ENCODE data around the gene SNX11. TPM values are rescaled to one million over a fixed set of nuclear protein-coding genes. Genes with fewer than 3 reads are reported as not detected.
A peak's percentile ranks its signal among the peaks of the same experiment; 100 is the strongest.

The SNX11 gene
- polyA plus RNA-seq, 1 donor from 2014 or later, result 29.0 TPM

GRCh38 chr17:48148029-48148770 is 40.6 kb downstream of the SNX11 start:
- Histone ChIP-seq H2AFZ (ENCODE audit: low read depth, low read length) (no peak overlapping the region), H3K27ac (ENCODE audit: low read length) (peak overlapping the region; percentile 84), H4K20me1 (ENCODE audit: insufficient read depth) (no peaks in the 10 kb centered on the region), H3K9me2 (ENCODE audit: insufficient read depth, low read length) (no peaks in the 10 kb centered on the region), H3K36me3 (ENCODE audit: insufficient read depth, low read length) (no peaks in the 10 kb centered on the region), H3K4me3 (ENCODE audit: low read length) (peak overlapping the region; percentile 51), H3K4me2 (ENCODE audit: low read length) (peak overlapping the region; percentile 53), H3F3A (ENCODE audit: insufficient read depth, low read length, poor library complexity, severe bottlenecking) (no peaks in the 10 kb centered on the region), H3K9me3 (ENCODE audit: low read length) (no peaks in the 10 kb centered on the region), H3K9ac (ENCODE audit: low read length) (peak overlapping the region; percentile 59), H3K79me2 (replicated peaks; ENCODE audit: insufficient read depth, low read length) (no peaks in the 10 kb centered on the region), H3K27me3 (ENCODE audit: insufficient read depth, low read depth, low read length) (no peaks in the 10 kb centered on the region)
- TF ChIP-seq EP300 (conservative IDR thresholded peaks at IDR 0.05; ENCODE audit: poor library complexity, severe bottlenecking), result no peak
- TF ChIP-seq POLR2AphosphoS5 (IDR thresholded peaks at IDR 0.05), result no peak
- TF ChIP-seq REST (IDR thresholded peaks at IDR 0.05; ENCODE audit: borderline replicate concordance), result no peak
- TF ChIP-seq TAF1 (IDR thresholded peaks at IDR 0.05; ENCODE audit: low read depth), result no peak
- no peak for TF ChIP-seq EZH2 (IDR thresholded peaks at IDR 0.05; ENCODE audit: borderline replicate concordance, insufficient read depth, low read length, poor library complexity, severe bottlenecking)
- no peak for TF ChIP-seq CTCF (IDR thresholded peaks at IDR 0.05; ENCODE audit: poor library complexity, severe bottlenecking)
- TF ChIP-seq SMC3 (conservative IDR thresholded peaks at IDR 0.05; ENCODE audit: poor library complexity), result no peak
- no peak for TF ChIP-seq MXI1 (conservative IDR thresholded peaks at IDR 0.05; ENCODE audit: poor library complexity, severe bottlenecking)
- no peak for TF ChIP-seq RAD21 (conservative IDR thresholded peaks at IDR 0.05)

- Histone ChIP-seq H3K27me3 (ENCODE audit: insufficient read depth, low read depth, low read length) (no peaks in the 10 kb centered on the region), H3K4me3 (ENCODE audit: low read length) (peak overlapping the region; percentile 51), H3K4me2 (ENCODE audit: low read length) (peak overlapping the region; percentile 53), H3K9ac (ENCODE audit: low read length) (peak overlapping the region; percentile 59), H3K79me2 (replicated peaks; ENCODE audit: insufficient read depth, low read length) (no peaks in the 10 kb centered on the region), H3K27ac (ENCODE audit: low read length) (peak overlapping the region; percentile 84), H3K36me3 (ENCODE audit: insufficient read depth, low read length) (no peaks in the 10 kb centered on the region), H3K9me2 (ENCODE audit: insufficient read depth, low read length) (no peaks in the 10 kb centered on the region), H2AFZ (ENCODE audit: low read depth, low read length) (no peak overlapping the region), H3K9me3 (ENCODE audit: low read length) (no peaks in the 10 kb centered on the region), H3F3A (ENCODE audit: insufficient read depth, low read length, poor library complexity, severe bottlenecking) (no peaks in the 10 kb centered on the region), H4K20me1 (ENCODE audit: insufficient read depth) (no peaks in the 10 kb centered on the region)
- TF ChIP-seq EZH2 (IDR thresholded peaks at IDR 0.05; ENCODE audit: borderline replicate concordance, insufficient read depth, low read length, poor library complexity, severe bottlenecking) (no peak), SMC3 (conservative IDR thresholded peaks at IDR 0.05; ENCODE audit: poor library complexity) (peak; percentile 34), REST (IDR thresholded peaks at IDR 0.05; ENCODE audit: borderline replicate concordance) (peak; percentile 79), RAD21 (conservative IDR thresholded peaks at IDR 0.05) (peak; percentile 37), MXI1 (conservative IDR thresholded peaks at IDR 0.05; ENCODE audit: poor library complexity, severe bottlenecking) (peak; percentile 24), POLR2AphosphoS5 (IDR thresholded peaks at IDR 0.05) (peak; percentile 71), EP300 (conservative IDR thresholded peaks at IDR 0.05; ENCODE audit: poor library complexity, severe bottlenecking) (peak; percentile 85), CTCF (IDR thresholded peaks at IDR 0.05; ENCODE audit: poor library complexity, severe bottlenecking) (peak; percentile 56), TAF1 (IDR thresholded peaks at IDR 0.05; ENCODE audit: low read depth) (no peak)
Observed at GRCh38 chr17:48148854-48149786, 41.6 kb downstream of the SNX11 start.

Data from neural cell (in vitro differentiated cells).